Measurements from ENCODE around the gene MAP7D1.

- peak; percentile 64 for TF ChIP-seq CTCF (IDR thresholded peaks at IDR 0.05)
- TF ChIP-seq RAD21 (IDR thresholded peaks at IDR 0.05; ENCODE audit: low read length), result peak; percentile 45
- no peak for TF ChIP-seq EP300 (IDR thresholded peaks at IDR 0.05; ENCODE audit: borderline replicate concordance in 1 of 2, low read depth in 1 of 2, low read length in 1 of 2)
- TF ChIP-seq SIN3A (IDR thresholded peaks at IDR 0.05; ENCODE audit: borderline replicate concordance, low read depth, low read length), result 0 out of 2 replicates have a peak, but pooled peaks have one; percentile 29
- TF ChIP-seq GABPA (IDR thresholded peaks at IDR 0.05; ENCODE audit: low read depth), result peak; percentile 83
- TF ChIP-seq CHD2 (IDR thresholded peaks at IDR 0.05; ENCODE audit: low read length, partially characterized antibody), result no peak
- TF ChIP-seq RCOR1 (IDR thresholded peaks at IDR 0.05; ENCODE audit: low read length), result no peak
- TF ChIP-seq TCF12 (IDR thresholded peaks at IDR 0.05), result peak; percentile 67
- 0 out of 2 replicates have a peak, but pooled peaks have one; percentile 48 for TF ChIP-seq TAF1 (IDR thresholded peaks at IDR 0.05; ENCODE audit: borderline replicate concordance, low read depth, low read length)
- no peak for TF ChIP-seq IRF3 (IDR thresholded peaks at IDR 0.05; ENCODE audit: low read depth, low read length)
- no peak for TF ChIP-seq ZBTB33 (IDR thresholded peaks at IDR 0.05; ENCODE audit: borderline replicate concordance, low read depth)
- TF ChIP-seq USF1 (IDR thresholded peaks at IDR 0.05; ENCODE audit: borderline replicate concordance, low read depth), result no peak
- peak; percentile 26; the same call in 1 of the 2 replicates for TF ChIP-seq SMC3 (IDR thresholded peaks at IDR 0.05; ENCODE audit: low read depth, low read length)
These were observed 5.1 kb downstream of the MAP7D1 start for GRCh38 chr1:36160949-36161485.

All from SK-N-SH (cell line).